Heart left ventricle (tissue), 16 donors: ENCODE data around the gene ZNF512B. TPM values are rescaled to one million over a fixed set of nuclear protein-coding genes. Genes with fewer than 3 reads are reported as not detected.
"Not testable (repeated sequence)": the region's sequence is repeated elsewhere in the genome, so short reads cannot be mapped to it uniquely, and the experiment has no call there.

Experiments
- ATAC-seq, 4 donors: fragments of 200-7000 bp; cut with Tn5 transposase; one replicate each; pipeline ENCODE4 v1.9.1; 2020 to 2022; ENCODE audit warnings: moderate library complexity in 4 of 4, mild to moderate bottlenecking in 3 of 4, moderate number of reproducible peaks in 1 of 4
- DNase-seq, 5 donors: peaks; one replicate each; pipeline ENCODE4 v3.0.0-alpha.2; 2020
- H3K27ac ChIP-seq, 12 donors: fragments of 200-600 bp; sonication (generic) in 4 of 12; one replicate each; pipeline versions ENCODE4 v1.5.0 to v1.8.0; 2016 to 2022; ENCODE audit warnings: mild to moderate bottlenecking in 2 of 12
- H3K27me3 ChIP-seq, 9 donors: fragments of 200-600 bp; sonication (generic) in 2 of 9; one replicate each; pipeline versions ENCODE4 v1.5.1 to v1.8.0; 2016 to 2022; ENCODE audit warnings: mild to moderate bottlenecking in 3 of 9
- H3K36me3 ChIP-seq, 9 donors: fragments of 200-600 bp; sonication (generic) in 2 of 9; one replicate each; pipeline versions ENCODE4 v1.5.0 to v1.8.0; 2018 to 2022; ENCODE audit warnings: mild to moderate bottlenecking in 2 of 9
- H3K4me1 ChIP-seq, 12 donors: fragments of 200-600 bp; sonication (generic) in 4 of 12; one replicate each; pipeline versions ENCODE4 v1.5.0 to v1.8.0; 2016 to 2022; ENCODE audit warnings: mild to moderate bottlenecking in 3 of 12
- H3K4me3 ChIP-seq, 12 donors: fragments of 200-600 bp; sonication (generic) in 4 of 12; one replicate each; pipeline versions ENCODE4 v1.5.0 to v1.8.0; 2017 to 2022; ENCODE audit warnings: mild to moderate bottlenecking in 9 of 12, moderate library complexity in 4 of 12
- H3K9me3 ChIP-seq, 12 donors: fragments of 200-600 bp; sonication (generic) in 4 of 12; one replicate each; pipeline versions ENCODE4 v1.5.0 to v1.8.0; 2016 to 2022; ENCODE audit warnings: mild to moderate bottlenecking in 1 of 12
- CTCF ChIP-seq, 12 donors: fragments of 200-600 bp; sonication (generic) in 4 of 12; IDR thresholded peaks; one replicate each; pipeline versions ENCODE4 v1.5.0 to v1.8.0; 2018 to 2022; ENCODE audit warnings: antibody characterized with exemption in 12 of 12, mild to moderate bottlenecking in 5 of 12
- POLR2A ChIP-seq, 2 donors: fragments of 450-650 bp; IDR thresholded peaks; one replicate each; pipeline ENCODE4 v1.6.1; 2017; ENCODE audit warnings: antibody characterized with exemption in 2 of 2, mild to moderate bottlenecking in 2 of 2, moderate library complexity in 2 of 2
- WGBS, 4 donors: extraction: QIAGEN DNeasy Blood & Tissue Kit in 2 of 4; methylation state at CpG; one replicate each; pipeline versions ENCODE4 v1.1.5 to v1.1.7; 2013 to 2018; 5-methylcytosine and 5-hydroxymethylcytosine counted together
- intact Hi-C, 10 donors: fragments of 100-400 bp; cut with DNase I; formaldehyde crosslinking; loops; one replicate each; pipeline versions ENCODE4 v1.11.1 to v1.14.2; 2022
- polyA plus RNA-seq, 2 donors: library from polyadenylated mRNA; stranded (reverse); fragments of 200-250 nt; gene quantifications; one replicate each; pipeline ENCODE4 v1.2.3, GENCODE V29; 2013
- total RNA-seq, 9 donors: library from RNA; depleted of rRNA in 2 of 9; stranded (reverse); fragments of >200 nt in 2 of 9; fragmentation: NEBNext Ultra II Directional in 3 of 9; extraction: Animal tissue kit (Norgen Biotek cat#: 25700) in 3 of 9; gene quantifications; one replicate each; pipeline versions ENCODE4 v1.1.0 to v1.2.4, GENCODE V29; 2016 to 2023
- donor health status: ischemic (EF 13 %, LVEDD 7.1; RV severe dilation, severe dysfunction).
- donor health status: healthy with polysubstance abuse.
- donor health status: DM: no; HTN: yes; CAD: no.
- donor health status: DM: no; HTN: no; CAD: no.
- donor health status: ischemic (EF 25% LVEDD 6.9; RV normal size, moderate dysfunction).
- donor health status: ischemic (EF 25% LVEDD 5.7; RV mildly dilated, moderate dysfunction).
- donor health status: healthy.
- donor health status: DM: yes; HTN: yes; CAD: no.
- donor health status: ischemic (EF 35%, LVEDD 5.7; RV mildly dilated, moderate dysfunction).
- donor health status: nonischemic (EF 11% LVEDD 7.7; RV severe dilation, severe dysfunction).
- donor health status: DM: yes; HTN: yes; CAD: no.
- donor health status: PGD.
- donor health status: ischemic (EF 29% LVEDD 5.4; RV normal size, mild dysfunction).
- donor health status: nonischemic (EF 23%, LVEDD 6.1; RV moderate dilation, normal function).

Gene ZNF512B
- total and polyA plus RNA-seq, 11 donors = 7.3 to 15.9 (median 12.0) TPM

GRCh38 chr20:63972312-63973159, 2.8 kb upstream of the ZNF512B start:
- Histone ChIP-seq H3K27me3 (no peaks in the 10 kb centered on the region), H3K4me3 (no peak overlapping the region), H3K4me1 (peaks cover 0 to 40% (median 30%) of the 10 kb centered on the region in 12 donors), H3K36me3 (peaks cover 0 to under 1% (median 0%) of the 10 kb centered on the region in 9 donors), H3K9me3 (no peaks in the 10 kb centered on the region), H3K27ac (peak overlapping the region in 8 of 12 donors; percentile 2 to 67 (median 44))
- 58 to 71% (median 61%) methylated on average over 10 to 18 of the region's 18 CpGs for WGBS, 4 donors
- intact Hi-C loops = loop anchor here (1.0 to 10.0 kb wide), 12 partner anchors 58 to 475 kb away; partner anchors contain the start of genes PTK6 (in 3 of the 10), DNAJC5 (in 2 of the 10), EEF1A2 (in 1 of the 10) and TNFRSF6B (in 1 of the 10)
- DNase-seq = peak in 4 of 5 donors; percentile 35 to 66 (median 54)
- ATAC-seq = peak in 2 of 4 donors; percentile 6 to 76
- TF ChIP-seq POLR2A (IDR thresholded peaks at IDR 0.05) (no peak), CTCF (IDR thresholded peaks at IDR 0.05) (no peak)

- not testable (repeated sequence) for ATAC-seq, H3K36me3 ChIP-seq, H3K27me3 ChIP-seq, H3K9me3 ChIP-seq, DNase-seq, H3K4me3 ChIP-seq
- peak overlapping the region in 9 of 12 donors; percentile 2 to 67 (median 39) for H3K27ac ChIP-seq
- H3K4me1 ChIP-seq = peaks cover 0 to 40% (median 30%) of the 10 kb centered on the region in 12 donors
- 58 to 83% (median 71%) methylated on average over 10 of the region's 10 CpGs for WGBS, 4 donors
- intact Hi-C loops = loop anchor here (2.0 to 10.0 kb wide), 11 partner anchors 57 to 475 kb away; partner anchors contain the start of genes PTK6 (in 3 of the 10), DNAJC5 (in 2 of the 10), EEF1A2 (in 1 of the 10) and TNFRSF6B (in 1 of the 10)
Observed at GRCh38 chr20:63971960-63972311, 2.2 kb upstream of the ZNF512B start.

- intact Hi-C loops = loop anchor here (5.0 to 10.0 kb wide), 10 partner anchors 56 to 474 kb away; partner anchors contain the start of genes PTK6 (in 3 of the 10), DNAJC5 (in 2 of the 10), EEF1A2 (in 1 of the 10) and TNFRSF6B (in 1 of the 10)
- Histone ChIP-seq H3K4me3 (no peak overlapping the region), H3K27me3 (no peaks in the 10 kb centered on the region), H3K27ac (peak overlapping the region in 3 of 12 donors; percentile 48 to 68 (median 50)), H3K9me3 (no peaks in the 10 kb centered on the region), H3K4me1 (peaks cover 0 to 40% (median 30%) of the 10 kb centered on the region in 12 donors), H3K36me3 (peaks cover 0 to 16% (median 3%) of the 10 kb centered on the region in 9 donors)
- DNase-seq (peak in 1 of 5 donors; percentile 3), ATAC-seq (no peak)
- 89 to 92% (median 90%) methylated on average over 5 of the region's 5 CpGs for WGBS, 4 donors
- TF ChIP-seq POLR2A (IDR thresholded peaks at IDR 0.05) (no peak), CTCF (IDR thresholded peaks at IDR 0.05) (no peak)
Observed at GRCh38 chr20:63970714-63971431, 1.1 kb upstream of the ZNF512B start.

- Histone ChIP-seq H3K4me3 (peak overlapping the region; percentile 21 to 91 (median 66)), H3K27ac (peak overlapping the region in 11 of 12 donors; percentile 29 to 86 (median 68)), H3K4me1 (peaks cover 0 to 37% (median 29%) of the 10 kb centered on the region in 12 donors), H3K9me3 (no peaks in the 10 kb centered on the region), H3K27me3 (no peaks in the 10 kb centered on the region), H3K36me3 (peaks cover 0 to 20% (median 7%) of the 10 kb centered on the region in 9 donors)
- DNase-seq (peak; percentile 26 to 53 (median 42)), ATAC-seq (no peak)
- TF ChIP-seq CTCF (IDR thresholded peaks at IDR 0.05) (no peak), POLR2A (IDR thresholded peaks at IDR 0.05) (no peak)
- 1 to 3% (median 2%) methylated on average over 15 to 70 of the region's 70 CpGs for WGBS, 4 donors
- intact Hi-C loops = no loop called here
Observed at GRCh38 chr20:63968928-63969760, 586 bp downstream of the ZNF512B start.
